RPMI7951 (cell line): ENCODE measurements around the gene KRTAP12-4. TPM values are rescaled to one million over a fixed set of nuclear protein-coding genes. Genes with fewer than 3 reads are reported as not detected.
"Not testable (repeated sequence)": the region's sequence is repeated elsewhere in the genome, so short reads cannot be mapped to it uniquely, and the experiment has no call there.

Experiments used
- DNase-seq: peaks from one replicate; pipeline ENCODE4 v3.0.0-alpha.2; 2012; ENCODE audit warnings: low read depth
- total RNA-seq: library from RNA; depleted of rRNA; stranded (reverse); fragments of >200 nt; shearing (Covaris generic); gene quantifications from 2 replicates; pipeline ENCODE4 v1.2.3, GENCODE V29; 2014

KRTAP12-4 gene
- total RNA-seq, 1 experiment from 2014 or later: not detected

GRCh38 chr21:44656868-44657267 is 2.4 kb upstream of the KRTAP12-4 start:
- DNase-seq: no peak

- DNase-seq: no peak
These were observed 543 bp downstream of the KRTAP12-4 start for GRCh38 chr21:44653656-44654575.

GRCh38 chr21:44653123-44653522 is 1.3 kb downstream of the KRTAP12-4 start:
- peak; percentile 3 for DNase-seq

GRCh38 chr21:44650973-44651675 is 3.3 kb downstream of the KRTAP12-4 start:
- DNase-seq: no peak

GRCh38 chr21:44650265-44650972 is 4.0 kb downstream of the KRTAP12-4 start:
- no peak for DNase-seq

GRCh38 chr21:44649521-44650100 is 4.8 kb downstream of the KRTAP12-4 start:
- DNase-seq: no peak

- DNase-seq: no peak
These were observed 5.7 kb downstream of the KRTAP12-4 start for GRCh38 chr21:44648557-44649311.

GRCh38 chr21:44647222-44647552 is 7.3 kb downstream of the KRTAP12-4 start:
- DNase-seq: no peak

- DNase-seq: not testable (repeated sequence)
These were observed 7.9 kb downstream of the KRTAP12-4 start, which contains the start of gene KRTAP10-11 for GRCh38 chr21:44646366-44647221. TSS of gene KRTAP10-11 (plus strand) at chr21:44646414. CDS start at chr21:44646459, 45 bp downstream.

GRCh38 chr21:44644878-44645277 is 9.6 kb downstream of the KRTAP12-4 start:
- no peak for DNase-seq

GRCh38 chr21:44643741-44644310 is 10.6 kb downstream of the KRTAP12-4 start:
- no peak for DNase-seq

GRCh38 chr21:44640761-44641160 is 13.7 kb downstream of the KRTAP12-4 start:
- DNase-seq: no peak

- no peak for DNase-seq
These were observed 15.2 kb downstream of the KRTAP12-4 start for GRCh38 chr21:44639331-44639655.

GRCh38 chr21:44638506-44639330 is 15.7 kb downstream of the KRTAP12-4 start:
- DNase-seq: not testable (repeated sequence)

- DNase-seq: not testable (repeated sequence)
These were observed 16.6 kb downstream of the KRTAP12-4 start for GRCh38 chr21:44637851-44638348.

- no peak for DNase-seq
These were observed 17.2 kb downstream of the KRTAP12-4 start, which contains the start of gene KRTAP10-10 for GRCh38 chr21:44637018-44637850. TSS of gene KRTAP10-10 (plus strand) at chr21:44637356. CDS start at chr21:44637418, 62 bp downstream.

- no peak for DNase-seq
These were observed 18.0 kb downstream of the KRTAP12-4 start for GRCh38 chr21:44636209-44637017.
